Measurements from ENCODE around the gene CHFR.

CHFR gene

DNA sequence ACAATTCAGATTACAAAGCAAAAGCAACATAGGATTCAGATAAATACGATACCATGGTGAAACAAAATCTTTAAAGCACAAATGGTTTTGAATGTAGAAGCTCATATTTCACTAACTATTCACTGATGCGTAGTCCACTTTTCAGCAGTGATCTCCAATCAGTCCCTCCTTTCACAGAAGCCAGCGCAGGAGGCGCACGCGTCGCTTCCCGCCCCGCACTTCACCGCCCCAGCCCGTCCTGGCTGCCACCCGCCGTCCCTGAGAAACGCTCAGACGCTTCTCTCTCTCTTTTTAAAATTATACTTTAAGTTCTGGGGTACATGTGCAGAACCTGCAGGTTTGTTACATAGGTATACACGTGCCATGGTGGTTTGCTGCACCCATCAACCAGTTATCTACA lies 19.8 kb upstream of the CHFR start:
- peak overlapping the region in 1 of 7 experiments; percentile 0 for H3K4me3 ChIP-seq (ENCODE audit: control insufficient read depth in 1 of 7, extremely low read depth in 1 of 7, insufficient read depth in 4 of 7, low read depth in 2 of 7, low read length in 6 of 7)
- DNase-seq, result no peak

DNA sequence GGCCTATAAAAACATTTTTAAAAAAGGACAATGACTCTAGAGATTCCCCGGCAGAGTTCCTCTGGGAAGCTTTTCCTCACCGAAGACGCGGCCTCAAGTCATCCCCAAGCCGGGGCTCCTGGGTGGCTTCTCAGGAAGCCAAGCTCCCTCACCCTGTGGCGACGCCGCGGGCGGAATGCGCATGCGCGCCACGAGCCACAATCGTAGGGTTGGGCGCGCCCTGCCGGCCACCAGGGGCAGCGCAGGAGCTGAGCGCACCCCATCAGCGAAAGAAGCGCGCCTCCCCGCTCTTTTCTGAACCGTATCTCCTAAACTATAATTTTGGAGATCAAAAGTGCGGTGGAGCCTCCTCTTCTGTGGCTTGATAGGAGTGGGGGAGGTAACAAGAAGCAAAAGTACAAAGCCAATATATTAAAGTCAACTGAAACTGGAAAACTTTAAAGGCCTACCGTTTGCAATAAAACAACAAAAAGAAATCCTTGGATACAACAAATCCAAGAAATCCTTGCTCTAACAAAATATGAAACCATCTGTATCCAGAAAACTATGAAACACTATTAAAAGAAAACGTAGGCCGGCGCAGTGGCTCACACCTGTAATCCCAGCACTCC lies 17.4 kb upstream of the CHFR start:
- H3K27me3 ChIP-seq (replicated peaks in 2 of 5; ENCODE audit: control insufficient read depth in 4 of 5, insufficient read depth in 5 of 5, low read length in 4 of 5), result peaks cover 0 to 32% (median 13%) of the 10 kb centered on the region in 5 experiments
- H3K27ac ChIP-seq (ENCODE audit: insufficient read depth in 1 of 2, low read depth in 1 of 2, low read length in 2 of 2, poor library complexity in 1 of 2, severe bottlenecking in 2 of 2), result no peak overlapping the region
- ChIA-PET CTCF (interaction anchor here (0.8 to 1.7 kb wide), 9 partner anchors 14 to 289 kb away, joined by 3 to 6 read pairs (median 3); no protein-coding TSS in a partner anchor), POLR2A (no interaction called here)
- peaks cover 0 to 40% (median 0%) of the 10 kb centered on the region in 5 experiments for H3K9me3 ChIP-seq (ENCODE audit: control extremely low read depth in 1 of 5, control insufficient read depth in 4 of 5, insufficient read depth in 2 of 5, low read depth in 1 of 5, low read length in 4 of 5)
- peak; percentile 79 to 86 (median 79) for DNase-seq
- H3K36me3 ChIP-seq (ENCODE audit: control insufficient read depth in 4 of 4, insufficient read depth in 4 of 4, low read length in 3 of 4), result no peaks in the 10 kb centered on the region
- H3K4me1 ChIP-seq (ENCODE audit: control extremely low read depth in 1 of 4, control insufficient read depth in 4 of 4, insufficient read depth in 4 of 4, low read length in 3 of 4), result peaks cover 2 to 19% (median 16%) of the 10 kb centered on the region in 4 experiments
- H3K4me3 ChIP-seq (ENCODE audit: control insufficient read depth in 1 of 7, extremely low read depth in 1 of 7, insufficient read depth in 4 of 7, low read depth in 2 of 7, low read length in 6 of 7), result peak overlapping the region in 3 of 7 experiments; percentile 22 to 32 (median 30)
- 9% methylated on average over 19 of the region's 30 CpGs for WGBS (ENCODE audit: insufficient coverage)

More for the DNA sequence above, 19.8 kb upstream of the CHFR start:
- ChIA-PET POLR2A (no interaction called here), CTCF (no interaction called here)
- Histone ChIP-seq H3K36me3 (ENCODE audit: control insufficient read depth in 4 of 4, insufficient read depth in 4 of 4, low read length in 3 of 4) (peaks cover 0 to 3% (median 0%) of the 10 kb centered on the region in 4 experiments), H3K27ac (ENCODE audit: insufficient read depth in 1 of 2, low read depth in 1 of 2, low read length in 2 of 2, poor library complexity in 1 of 2, severe bottlenecking in 2 of 2) (no peak overlapping the region), H3K27me3 (replicated peaks in 2 of 5; ENCODE audit: control insufficient read depth in 4 of 5, insufficient read depth in 5 of 5, low read length in 4 of 5) (peaks cover 0 to 32% (median 13%) of the 10 kb centered on the region in 5 experiments), H3K4me1 (ENCODE audit: control extremely low read depth in 1 of 4, control insufficient read depth in 4 of 4, insufficient read depth in 4 of 4, low read length in 3 of 4) (peaks cover 2 to 19% (median 16%) of the 10 kb centered on the region in 4 experiments), H3K9me3 (ENCODE audit: control extremely low read depth in 1 of 5, control insufficient read depth in 4 of 5, insufficient read depth in 2 of 5, low read depth in 1 of 5, low read length in 4 of 5) (peaks cover 1 to 52% (median 6%) of the 10 kb centered on the region in 5 experiments)
- WGBS (ENCODE audit: insufficient coverage), result 15% methylated on average over 10 of the region's 16 CpGs

DNA sequence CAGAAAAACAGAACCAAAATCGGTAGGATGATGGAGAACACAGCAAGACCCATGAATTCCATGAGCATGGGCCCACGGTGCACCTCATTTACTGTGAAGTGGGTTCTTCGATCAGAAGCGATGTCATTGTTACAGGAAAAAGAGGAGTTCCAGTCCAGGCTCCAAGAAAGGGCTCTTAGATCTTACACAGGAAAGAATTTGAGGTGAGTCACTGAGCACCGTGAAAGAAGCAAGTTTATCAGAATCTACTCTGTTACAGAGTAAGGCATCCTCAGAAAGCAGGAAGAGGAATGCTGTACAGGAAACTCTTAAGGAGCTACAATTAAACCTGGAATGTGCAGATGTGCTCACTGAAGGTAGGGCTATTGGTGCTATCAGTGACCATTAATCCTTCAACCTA lies 11.6 kb upstream of the CHFR start:
- no peaks in the 10 kb centered on the region for H3K4me1 ChIP-seq (ENCODE audit: control extremely low read depth in 1 of 4, control insufficient read depth in 4 of 4, insufficient read depth in 4 of 4, low read length in 3 of 4)
- H3K4me3 ChIP-seq (ENCODE audit: control insufficient read depth in 1 of 7, extremely low read depth in 1 of 7, insufficient read depth in 4 of 7, low read depth in 2 of 7, low read length in 6 of 7), result no peak overlapping the region
- POLR2A ChIA-PET, result no interaction called here
- no peaks in the 10 kb centered on the region for H3K27me3 ChIP-seq (replicated peaks in 2 of 5; ENCODE audit: control insufficient read depth in 4 of 5, insufficient read depth in 5 of 5, low read length in 4 of 5)
- DNase-seq, result no peak
- WGBS (ENCODE audit: insufficient coverage), result 92% methylated on average over 5 of the region's 5 CpGs
- H3K27ac ChIP-seq (ENCODE audit: insufficient read depth in 1 of 2, low read depth in 1 of 2, low read length in 2 of 2, poor library complexity in 1 of 2, severe bottlenecking in 2 of 2), result no peak overlapping the region
- no peaks in the 10 kb centered on the region for H3K36me3 ChIP-seq (ENCODE audit: control insufficient read depth in 4 of 4, insufficient read depth in 4 of 4, low read length in 3 of 4)
- peaks cover 0 to 23% (median 0%) of the 10 kb centered on the region in 5 experiments for H3K9me3 ChIP-seq (ENCODE audit: control extremely low read depth in 1 of 5, control insufficient read depth in 4 of 5, insufficient read depth in 2 of 5, low read depth in 1 of 5, low read length in 4 of 5)
- CTCF ChIA-PET, result interaction anchor here (1.3 kb wide), 1 partner anchor 53 kb away, joined by 5 read pairs; no protein-coding TSS in a partner anchor

DNA sequence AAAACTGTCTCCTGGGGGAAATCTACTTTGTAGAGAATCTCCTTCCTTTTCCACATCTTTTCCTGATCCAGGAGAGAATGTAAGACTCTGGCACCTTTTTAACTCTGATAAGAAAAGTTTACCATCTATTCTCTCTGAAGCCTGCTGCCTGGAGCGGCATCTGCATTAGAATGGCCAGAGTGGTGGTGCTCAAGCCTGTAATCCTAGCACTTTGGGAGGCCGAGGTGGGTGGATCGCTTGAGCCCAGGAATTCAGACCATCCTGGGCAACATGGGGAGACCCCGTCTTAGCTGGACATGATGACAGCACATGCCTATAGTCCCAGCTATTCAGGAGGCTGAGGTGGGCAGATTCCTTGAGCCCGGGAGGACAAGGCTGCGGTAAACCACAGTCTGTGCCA lies 1.4 kb upstream of the CHFR start:
- POLR2A ChIA-PET, result no interaction called here
- H3K4me3 ChIP-seq (ENCODE audit: control insufficient read depth in 1 of 7, extremely low read depth in 1 of 7, insufficient read depth in 4 of 7, low read depth in 2 of 7, low read length in 6 of 7), result peak overlapping the region in 1 of 7 experiments; percentile 83
- H3K4me1 ChIP-seq (ENCODE audit: control extremely low read depth in 1 of 4, control insufficient read depth in 4 of 4, insufficient read depth in 4 of 4, low read length in 3 of 4), result peaks cover 0 to 12% (median 6%) of the 10 kb centered on the region in 4 experiments
- peaks cover 0 to 11% (median 3%) of the 10 kb centered on the region in 4 experiments for H3K36me3 ChIP-seq (ENCODE audit: control insufficient read depth in 4 of 4, insufficient read depth in 4 of 4, low read length in 3 of 4)
- H3K27me3 ChIP-seq (replicated peaks in 2 of 5; ENCODE audit: control insufficient read depth in 4 of 5, insufficient read depth in 5 of 5, low read length in 4 of 5), result no peaks in the 10 kb centered on the region
- H3K27ac ChIP-seq (ENCODE audit: insufficient read depth in 1 of 2, low read depth in 1 of 2, low read length in 2 of 2, poor library complexity in 1 of 2, severe bottlenecking in 2 of 2), result no peak overlapping the region
- 96% methylated on average over 5 of the region's 6 CpGs for WGBS (ENCODE audit: insufficient coverage)
- DNase-seq, result no peak
- CTCF ChIA-PET, result interaction anchor here (1.0 kb wide), 1 partner anchor 17 kb away, joined by 3 read pairs; no protein-coding TSS in a partner anchor
- H3K9me3 ChIP-seq (ENCODE audit: control extremely low read depth in 1 of 5, control insufficient read depth in 4 of 5, insufficient read depth in 2 of 5, low read depth in 1 of 5, low read length in 4 of 5), result peaks cover 0 to 18% (median 0%) of the 10 kb centered on the region in 5 experiments

DNA sequence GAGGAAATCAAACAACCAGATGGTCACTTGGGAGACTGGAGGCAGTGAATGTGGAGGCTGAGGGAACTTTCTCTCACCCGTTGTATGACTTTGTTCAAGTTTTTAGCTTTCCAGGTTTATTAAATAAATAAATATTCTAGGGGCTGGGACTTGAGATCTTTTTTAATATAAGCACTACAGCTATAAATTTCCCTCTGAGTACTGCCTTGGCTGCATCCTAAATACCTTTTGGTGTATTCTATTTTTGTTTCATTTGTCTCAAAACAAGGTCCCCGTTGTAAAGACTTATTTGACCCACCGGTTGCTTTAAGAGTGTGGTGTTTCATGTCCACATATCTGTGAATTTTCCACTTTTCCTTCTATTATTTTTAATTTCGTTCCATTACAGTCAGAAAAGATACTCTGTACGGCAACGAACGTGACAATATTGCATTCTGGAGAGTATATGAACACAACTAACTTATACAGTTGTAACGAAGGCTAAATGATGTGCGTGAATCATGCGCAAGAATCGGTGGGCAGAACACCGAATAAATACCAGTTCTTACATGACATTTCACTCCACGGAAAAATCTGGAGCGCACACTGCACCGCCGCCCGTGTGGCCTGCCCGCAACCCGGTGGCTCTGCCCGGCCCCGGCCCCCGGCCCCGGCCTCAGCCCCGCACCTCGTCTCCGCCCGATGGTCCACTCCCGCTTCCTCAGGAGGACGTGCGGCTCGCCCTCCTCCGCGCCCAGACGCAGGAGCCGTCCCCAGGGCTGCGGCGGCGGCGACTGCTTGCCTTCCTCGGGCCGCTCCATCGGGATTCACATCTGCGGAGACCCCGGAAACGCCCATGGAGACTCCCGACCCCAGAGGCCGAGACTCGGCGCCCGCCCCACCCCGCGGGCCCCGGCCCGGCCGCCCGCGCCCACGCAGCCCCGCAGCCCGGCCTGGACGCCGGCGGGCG lies 602 bp downstream of the CHFR start:
- 5% methylated on average over 43 of the region's 64 CpGs for WGBS (ENCODE audit: insufficient coverage)
- CTCF ChIA-PET, result interaction anchor here (1.2 kb wide), 2 partner anchors 18 to 118 kb away, joined by 3 to 6 read pairs; no protein-coding TSS in a partner anchor
- no peaks in the 10 kb centered on the region for H3K27me3 ChIP-seq (replicated peaks in 2 of 5; ENCODE audit: control insufficient read depth in 4 of 5, insufficient read depth in 5 of 5, low read length in 4 of 5)
- DNase-seq, result peak in 2 of 3 donors; percentile 28 to 61
- H3K36me3 ChIP-seq (ENCODE audit: control insufficient read depth in 4 of 4, insufficient read depth in 4 of 4, low read length in 3 of 4), result peaks cover 0 to 24% (median 6%) of the 10 kb centered on the region in 4 experiments
- peak overlapping the region; percentile 47 to 89 (median 76) for H3K4me3 ChIP-seq (ENCODE audit: control insufficient read depth in 1 of 7, extremely low read depth in 1 of 7, insufficient read depth in 4 of 7, low read depth in 2 of 7, low read length in 6 of 7)
- POLR2A ChIA-PET, result interaction anchor here (0.5 to 1.1 kb wide), 3 partner anchors 59 to 316 kb away, joined by 3 read pairs; partner anchors contain the start of genes ZNF10 and ZNF891
- H3K27ac ChIP-seq (ENCODE audit: insufficient read depth in 1 of 2, low read depth in 1 of 2, low read length in 2 of 2, poor library complexity in 1 of 2, severe bottlenecking in 2 of 2), result no peak overlapping the region
- H3K9me3 ChIP-seq (ENCODE audit: control extremely low read depth in 1 of 5, control insufficient read depth in 4 of 5, insufficient read depth in 2 of 5, low read depth in 1 of 5, low read length in 4 of 5), result peaks cover 0 to 18% (median 0%) of the 10 kb centered on the region in 5 experiments
- peaks cover 0 to 12% (median 6%) of the 10 kb centered on the region in 4 experiments for H3K4me1 ChIP-seq (ENCODE audit: control extremely low read depth in 1 of 4, control insufficient read depth in 4 of 4, insufficient read depth in 4 of 4, low read length in 3 of 4)

DNA sequence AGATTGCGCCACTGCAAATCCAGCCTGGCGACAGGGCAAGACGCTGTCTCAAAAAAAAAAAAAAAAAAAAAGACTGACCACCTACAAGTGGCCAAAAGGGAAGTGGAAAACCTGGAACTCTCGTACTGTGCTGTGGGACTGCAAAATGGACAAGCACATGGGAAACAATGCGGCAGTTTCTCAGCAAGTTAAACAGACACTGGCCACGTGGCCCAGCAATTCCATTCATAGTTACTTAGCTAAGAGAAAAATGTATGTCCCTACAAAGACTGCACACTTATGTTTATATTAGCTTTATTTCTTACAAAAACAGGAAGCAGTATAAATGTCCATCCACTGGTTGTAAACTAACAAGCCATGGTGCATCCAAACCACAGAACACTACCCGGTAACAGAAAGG lies 5.6 kb downstream of the CHFR start:
- ChIA-PET POLR2A (interaction anchor here (0.7 kb wide), 1 partner anchor 11 kb away, joined by 3 read pairs; no protein-coding TSS in a partner anchor), CTCF (no interaction called here)
- Histone ChIP-seq H3K36me3 (ENCODE audit: control insufficient read depth in 4 of 4, insufficient read depth in 4 of 4, low read length in 3 of 4) (peaks cover 0 to 37% (median 9%) of the 10 kb centered on the region in 4 experiments), H3K27me3 (replicated peaks in 2 of 5; ENCODE audit: control insufficient read depth in 4 of 5, insufficient read depth in 5 of 5, low read length in 4 of 5) (no peaks in the 10 kb centered on the region), H3K27ac (ENCODE audit: insufficient read depth in 1 of 2, low read depth in 1 of 2, low read length in 2 of 2, poor library complexity in 1 of 2, severe bottlenecking in 2 of 2) (no peak overlapping the region), H3K9me3 (ENCODE audit: control extremely low read depth in 1 of 5, control insufficient read depth in 4 of 5, insufficient read depth in 2 of 5, low read depth in 1 of 5, low read length in 4 of 5) (peaks cover 0 to 8% (median 0%) of the 10 kb centered on the region in 5 experiments), H3K4me1 (ENCODE audit: control extremely low read depth in 1 of 4, control insufficient read depth in 4 of 4, insufficient read depth in 4 of 4, low read length in 3 of 4) (no peaks in the 10 kb centered on the region), H3K4me3 (ENCODE audit: control insufficient read depth in 1 of 7, extremely low read depth in 1 of 7, insufficient read depth in 4 of 7, low read depth in 2 of 7, low read length in 6 of 7) (no peak overlapping the region)
- no peak for DNase-seq
- 98% methylated on average over 6 of the region's 7 CpGs for whole genome bisulfite sequencing (ENCODE audit: insufficient coverage)

Measured in common myeloid progenitor, CD34-positive (primary cell).